Activated gamma-delta T cell treated with Interleukin-2 at 50 U/mL for 16 hours (primary cell): ENCODE measurements around the gene HEATR5A.
"Not testable (repeated sequence)": the region's sequence is repeated elsewhere in the genome, so short reads cannot be mapped to it uniquely, and the experiment has no call there.

Source experiments
- DNase-seq: peaks from one replicate; pipeline ENCODE4 v3.0.0-alpha.2; 2020

Gene HEATR5A

GRCh38 chr14:31387091-31387490, 33.3 kb downstream of the HEATR5A start:
- no peak for DNase-seq

- DNase-seq = no peak
These were observed 34.1 kb downstream of the HEATR5A start for GRCh38 chr14:31386271-31386670.

DNA sequence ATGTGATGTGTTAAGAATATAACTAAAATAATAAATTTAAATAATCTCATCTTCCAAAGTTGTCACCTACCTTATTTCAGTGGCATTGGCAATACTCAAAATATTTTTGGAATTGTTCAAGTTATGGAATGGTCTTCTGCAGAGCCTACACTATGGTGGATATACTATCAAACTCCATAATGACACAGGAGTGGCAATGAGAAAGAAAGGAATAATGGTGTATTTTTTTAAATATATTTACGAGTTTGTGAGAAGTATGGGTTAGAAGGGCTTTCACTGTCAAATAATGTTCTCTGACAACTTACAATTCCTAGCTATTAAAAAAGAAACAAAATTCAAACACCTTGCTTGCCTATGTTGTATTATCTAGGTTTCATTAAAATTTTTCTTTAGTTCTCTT, 38.1 kb downstream of the HEATR5A start:
- DNase-seq = no peak

DNA sequence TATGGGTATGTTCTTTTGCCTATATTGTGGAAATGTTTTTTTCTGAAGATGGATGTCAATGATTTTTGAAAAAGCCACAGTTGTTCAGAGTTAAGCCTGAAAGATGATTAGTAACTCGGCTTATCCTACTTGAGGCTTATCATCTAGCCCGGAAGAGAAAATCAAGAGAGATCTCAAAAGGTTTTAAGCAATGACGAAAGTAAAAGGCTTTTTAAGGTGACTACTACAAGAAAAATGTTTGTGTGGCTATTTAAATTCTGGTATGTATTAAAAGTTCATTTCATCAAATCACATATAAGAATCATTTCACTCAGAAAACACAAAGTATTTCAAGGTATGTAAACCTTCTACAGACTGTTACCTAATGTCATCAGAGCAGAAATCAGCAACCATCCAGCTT, 40.2 kb downstream of the HEATR5A start:
- no peak for DNase-seq

GRCh38 chr14:31379125-31379947, 41.0 kb downstream of the HEATR5A start:
- DNase-seq = not testable (repeated sequence)

- DNase-seq = no peak
These were observed 42.9 kb downstream of the HEATR5A start for GRCh38 chr14:31377433-31377832.

DNA sequence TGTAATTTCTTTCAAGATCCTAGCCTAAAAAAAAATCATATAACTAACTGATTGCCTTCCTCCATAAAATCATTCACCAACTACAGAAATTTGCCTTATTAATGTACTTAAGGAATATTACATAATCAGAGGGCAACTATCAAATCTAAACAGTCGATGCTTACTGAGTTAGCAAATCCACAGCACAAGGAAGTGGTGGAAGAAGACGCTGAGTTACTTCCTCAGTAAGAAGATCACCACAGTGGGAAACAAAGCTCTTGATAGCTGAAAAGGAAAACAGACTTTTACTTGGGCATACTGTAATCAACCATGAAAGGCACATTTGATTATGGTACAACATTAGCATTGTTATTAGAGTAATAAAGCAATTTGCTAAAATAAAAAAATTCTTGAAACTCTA, 48.7 kb downstream of the HEATR5A start:
- no peak for DNase-seq

GRCh38 chr14:31363331-31364073, 56.8 kb downstream of the HEATR5A start:
- DNase-seq = no peak

- no peak for DNase-seq
These were observed 57.6 kb downstream of the HEATR5A start for GRCh38 chr14:31362746-31363145.

DNA sequence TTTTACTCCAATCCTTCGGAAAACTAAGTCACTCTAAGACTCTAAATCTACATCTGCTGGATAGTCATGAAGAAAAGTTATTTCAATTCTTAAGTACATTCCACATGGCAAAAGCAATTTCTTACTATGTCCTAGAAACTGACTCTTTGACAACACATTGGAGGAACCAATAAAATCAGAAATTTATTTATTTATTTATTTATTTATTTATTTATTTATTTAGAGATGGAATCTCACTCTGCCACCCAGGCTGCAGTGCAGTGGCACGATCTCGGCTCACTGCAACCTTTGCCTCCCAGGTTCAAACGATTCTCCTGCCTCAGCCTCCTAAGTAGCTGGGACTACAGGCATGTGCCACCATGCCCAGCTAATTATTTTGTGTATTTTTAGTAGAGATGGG, 58.6 kb downstream of the HEATR5A start:
- DNase-seq = not testable (repeated sequence)

GRCh38 chr14:31360919-31361662, 59.3 kb downstream of the HEATR5A start:
- DNase-seq = no peak

DNA sequence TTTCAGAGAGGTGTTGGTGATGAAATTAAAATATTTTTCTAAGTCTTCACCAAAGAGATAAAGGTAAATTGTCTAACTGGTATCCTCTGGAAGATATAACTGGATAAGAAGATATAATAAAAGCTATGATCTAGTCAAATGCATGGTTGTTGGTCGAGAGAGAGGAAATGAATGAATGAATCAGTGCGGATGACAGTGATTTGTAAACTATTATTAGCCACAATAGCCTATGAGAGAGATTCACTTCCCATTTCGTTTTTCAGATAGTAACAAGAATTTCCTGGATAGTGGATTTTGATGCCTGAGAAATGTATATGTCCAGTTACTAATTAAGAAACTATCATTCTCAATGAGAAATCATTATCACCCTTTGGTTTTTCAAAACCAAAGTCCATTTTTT, 63.1 kb downstream of the HEATR5A start:
- no peak for DNase-seq

DNA sequence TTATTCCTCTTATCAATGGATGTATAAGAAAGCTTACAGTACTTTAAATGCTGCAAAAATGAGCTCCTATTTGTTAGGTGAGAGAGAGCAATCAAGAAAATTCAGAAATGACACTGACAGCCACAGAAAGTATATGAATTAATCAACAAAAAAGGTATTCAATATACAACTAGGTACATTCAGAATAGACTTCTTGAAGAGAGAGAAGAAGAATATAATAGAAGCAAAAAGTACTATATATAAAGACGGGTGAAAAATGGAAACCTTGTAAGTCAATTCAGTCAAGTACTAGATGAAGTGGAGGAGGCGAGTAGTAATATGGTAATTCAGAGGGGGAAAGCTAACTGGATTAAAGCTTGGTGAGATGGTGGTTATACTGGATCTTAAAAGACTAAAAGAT, 74.3 kb downstream of the HEATR5A start:
- DNase-seq = no peak

GRCh38 chr14:31341280-31341679, 79.1 kb downstream of the HEATR5A start:
- no peak for DNase-seq

GRCh38 chr14:31340297-31341063, 79.9 kb downstream of the HEATR5A start:
- DNase-seq = no peak

DNA sequence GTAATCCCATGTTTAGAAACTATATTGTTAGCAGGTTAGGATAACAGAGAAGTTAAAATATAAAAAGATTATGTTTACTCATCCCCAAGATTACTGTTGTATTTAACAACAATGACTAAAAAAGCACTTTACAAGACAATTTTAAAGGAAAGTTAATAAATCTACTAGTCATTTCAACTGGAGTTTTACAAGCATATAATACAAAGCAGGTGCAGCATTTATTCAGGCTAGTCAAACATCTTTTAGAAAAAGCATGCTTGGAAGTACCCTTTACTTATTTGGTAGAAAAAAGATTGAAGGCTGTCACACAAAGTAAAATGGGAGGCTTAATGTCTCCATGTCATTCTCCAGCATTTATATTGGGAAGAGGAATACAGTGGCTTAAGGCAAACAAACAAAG, 80.6 kb downstream of the HEATR5A start:
- DNase-seq = no peak

DNA sequence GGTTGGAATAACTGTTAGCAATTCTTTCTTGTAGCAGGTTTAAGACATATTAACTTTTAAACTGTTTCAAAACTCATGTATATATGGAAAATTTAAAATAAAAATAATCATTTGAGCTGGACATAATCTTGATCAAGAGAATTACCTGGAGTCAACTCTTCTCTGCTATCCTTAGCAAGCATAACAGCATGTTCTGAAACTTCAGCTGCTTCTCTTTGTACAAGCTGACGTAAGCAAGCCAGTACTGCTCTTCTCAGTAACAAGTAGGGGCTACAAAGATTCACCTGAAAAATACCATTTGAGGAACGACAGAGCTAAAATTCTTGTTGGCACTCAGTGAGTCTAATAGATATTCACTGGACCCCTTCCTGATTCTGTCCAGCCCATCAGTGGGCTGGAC, 83.0 kb downstream of the HEATR5A start:
- DNase-seq = no peak

- DNase-seq = no peak
These were observed 83.7 kb downstream of the HEATR5A start for GRCh38 chr14:31336646-31337045.

GRCh38 chr14:31331395-31331794, 89.0 kb downstream of the HEATR5A start:
- DNase-seq = not testable (repeated sequence)

GRCh38 chr14:31329876-31330521, 90.4 kb downstream of the HEATR5A start:
- not testable (repeated sequence) for DNase-seq

DNA sequence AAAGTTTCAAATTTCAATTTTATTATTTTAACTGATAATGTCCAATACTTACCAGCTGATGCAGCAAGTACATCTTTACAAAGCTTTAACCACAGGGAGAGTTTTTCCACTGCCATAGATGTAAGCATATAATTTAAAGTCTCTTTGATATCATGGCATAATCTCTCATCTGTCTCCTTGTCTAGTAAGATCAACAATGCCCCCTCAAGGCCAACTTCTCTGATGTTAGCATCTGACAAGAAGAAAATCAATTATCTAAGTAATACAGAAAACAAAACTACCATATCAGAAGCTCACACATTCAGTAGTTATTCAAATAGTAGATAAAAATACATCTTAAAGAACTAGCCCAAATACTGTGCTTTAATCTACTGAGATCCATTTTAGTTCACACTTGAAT, 94.2 kb downstream of the HEATR5A start:
- DNase-seq = no peak

GRCh38 chr14:31323419-31323818, 96.9 kb downstream of the HEATR5A start:
- no peak for DNase-seq
